ENCODE measurements around the gene NIPA2. TPM values are rescaled to one million over a fixed set of nuclear protein-coding genes. Genes with fewer than 3 reads are reported as not detected.

NIPA2 gene
- total RNA-seq, 4 donors from 2014 or later: 29.9 to 41.3 (median 34.5) TPM

- intact Hi-C loops (cut with DNase I): no loop called here
- TF ChIP-seq POLR2A (IDR thresholded peaks at IDR 0.05; ENCODE audit: low read depth): no peak
- TF ChIP-seq CTCF (IDR thresholded peaks at IDR 0.05): no peak
- no peak for TF ChIP-seq POLR2AphosphoS5 (IDR thresholded peaks at IDR 0.05)
- TF ChIP-seq EP300 (IDR thresholded peaks at IDR 0.05): no peak
- Histone ChIP-seq H3K4me1 (peaks cover 4 to 12% (median 6%) of the 10 kb centered on the region in 4 donors), H3K36me3 (peaks cover 0 to 15% (median 2%) of the 10 kb centered on the region in 4 donors), H3K27me3 (no peaks in the 10 kb centered on the region), H3K9me3 (no peaks in the 10 kb centered on the region), H3K27ac (replicated peaks in 1 of 4) (no peak overlapping the region), H3K4me3 (no peak overlapping the region)
- no peak for DNase-seq (ENCODE audit: extremely low spot score)
- WGBS: 93% methylated on average over 4 of the region's 4 CpGs
These were observed 30.2 kb upstream of the NIPA2 start for GRCh38 chr15:22808240-22808639.

GRCh38 chr15:22808761-22809280 lies 29.6 kb upstream of the NIPA2 start:
- Histone ChIP-seq H3K4me1 (peaks cover 4 to 12% (median 6%) of the 10 kb centered on the region in 4 donors), H3K9me3 (no peaks in the 10 kb centered on the region), H3K36me3 (peaks cover 0 to 19% (median 5%) of the 10 kb centered on the region in 4 donors), H3K4me3 (no peak overlapping the region), H3K27ac (replicated peaks in 1 of 4) (no peak overlapping the region), H3K27me3 (no peaks in the 10 kb centered on the region)
- intact Hi-C loops (cut with DNase I): no loop called here
- no peak for DNase-seq (ENCODE audit: extremely low spot score)
- no peak for TF ChIP-seq POLR2A (IDR thresholded peaks at IDR 0.05; ENCODE audit: low read depth)
- TF ChIP-seq POLR2AphosphoS5 (IDR thresholded peaks at IDR 0.05): no peak
- TF ChIP-seq EP300 (IDR thresholded peaks at IDR 0.05): no peak
- TF ChIP-seq CTCF (IDR thresholded peaks at IDR 0.05): no peak
- 86% methylated on average over 7 of the region's 7 CpGs for WGBS

- intact Hi-C loops (cut with DNase I): no loop called here
- H3K27ac ChIP-seq (replicated peaks in 1 of 4): no peak overlapping the region
- H3K4me3 ChIP-seq: no peak overlapping the region
- no peak for DNase-seq (ENCODE audit: extremely low spot score)
- peaks cover 0 to 33% (median 6%) of the 10 kb centered on the region in 4 donors for H3K36me3 ChIP-seq
- H3K4me1 ChIP-seq: peaks cover 4 to 12% (median 6%) of the 10 kb centered on the region in 4 donors
- no peaks in the 10 kb centered on the region for H3K27me3 ChIP-seq
- TF ChIP-seq POLR2A (IDR thresholded peaks at IDR 0.05; ENCODE audit: low read depth) (no peak), CTCF (IDR thresholded peaks at IDR 0.05) (no peak), EP300 (IDR thresholded peaks at IDR 0.05) (no peak), POLR2AphosphoS5 (IDR thresholded peaks at IDR 0.05) (no peak)
- no peaks in the 10 kb centered on the region for H3K9me3 ChIP-seq
- 87% methylated on average over 10 of the region's 10 CpGs for WGBS
These were observed 28.2 kb upstream of the NIPA2 start for GRCh38 chr15:22810033-22810852.

- TF ChIP-seq POLR2AphosphoS5 (IDR thresholded peaks at IDR 0.05) (no peak), EP300 (IDR thresholded peaks at IDR 0.05) (no peak), POLR2A (IDR thresholded peaks at IDR 0.05; ENCODE audit: low read depth) (no peak), CTCF (IDR thresholded peaks at IDR 0.05) (no peak)
- 94% methylated on average over 8 of the region's 8 CpGs for WGBS
- intact Hi-C loops (cut with DNase I): no loop called here
These were observed 27.6 kb upstream of the NIPA2 start for GRCh38 chr15:22810853-22811338.

More at GRCh38 chr15:22810853-22811338, 27.6 kb upstream of the NIPA2 start:
- no peak for DNase-seq (ENCODE audit: extremely low spot score)
- Histone ChIP-seq H3K27ac (replicated peaks in 1 of 4) (no peak overlapping the region), H3K4me3 (no peak overlapping the region), H3K9me3 (no peaks in the 10 kb centered on the region), H3K4me1 (peaks cover 4 to 12% (median 6%) of the 10 kb centered on the region in 4 donors), H3K27me3 (no peaks in the 10 kb centered on the region), H3K36me3 (peaks cover 0 to 38% (median 6%) of the 10 kb centered on the region in 4 donors)
